Measurements from ENCODE around the gene WIPF1.
A peak's percentile ranks its signal among the peaks of the same experiment; 100 is the strongest.

Gene WIPF1

GRCh38 chr2:174595116-174595809 is 2.3 kb downstream of the WIPF1 start:
- DNase-seq = no peak

- DNase-seq = no peak
Observed at GRCh38 chr2:174594456-174594855, 3.1 kb downstream of the WIPF1 start.

DNA sequence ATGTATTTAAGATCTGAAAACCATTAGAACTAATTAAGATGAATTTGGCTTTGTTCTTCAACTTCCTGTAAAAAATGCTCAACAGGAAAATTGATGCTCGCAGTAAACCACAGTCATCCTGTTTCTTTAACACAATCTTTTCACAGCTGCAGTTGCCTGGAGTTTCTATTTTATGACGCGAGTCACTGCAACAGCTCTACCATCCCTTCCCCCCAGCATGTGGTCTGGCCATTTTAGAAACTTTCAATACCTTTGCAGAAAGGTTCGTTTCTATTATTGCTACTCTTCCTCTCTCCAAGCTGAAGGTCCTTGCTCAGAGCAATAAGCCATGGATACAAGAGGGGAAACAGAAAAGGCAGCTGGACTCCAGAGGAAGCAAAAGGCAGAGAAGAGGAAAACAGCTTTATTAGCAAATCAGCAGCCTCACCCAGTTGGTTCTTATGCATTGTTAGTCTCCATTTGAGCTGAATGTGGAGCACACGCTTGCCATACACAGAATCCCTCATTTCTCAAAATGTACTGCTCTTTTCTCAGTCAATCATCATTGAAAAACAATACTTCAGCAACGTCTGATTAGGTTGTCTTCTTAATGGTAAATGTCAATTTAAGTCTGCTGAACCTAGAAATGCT is 3.9 kb downstream of the WIPF1 start:
- DNase-seq = peak; percentile 77

GRCh38 chr2:174593041-174593440 is 4.6 kb downstream of the WIPF1 start:
- no peak for DNase-seq

DNA sequence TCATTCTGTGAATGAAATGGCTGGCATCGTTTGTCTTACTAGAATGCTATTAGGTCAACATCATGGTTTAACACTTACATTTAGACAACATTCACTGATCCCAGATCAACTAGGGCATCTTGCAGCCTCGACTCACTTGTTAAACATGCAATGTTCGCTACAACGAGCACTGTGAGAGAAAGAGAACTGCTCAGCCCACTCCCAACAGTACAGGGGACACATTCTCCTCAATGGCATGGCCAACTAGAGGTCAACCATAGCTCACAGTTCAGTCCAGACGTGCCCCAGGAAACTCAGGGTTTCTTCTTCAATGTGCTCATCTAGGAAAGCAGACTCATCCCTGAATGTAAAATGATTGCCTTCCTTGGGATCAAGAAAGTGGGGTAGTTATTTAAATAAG is 5.9 kb downstream of the WIPF1 start:
- no peak for DNase-seq

- no peak for DNase-seq
Observed at GRCh38 chr2:174590928-174591648, 6.5 kb downstream of the WIPF1 start.

DNA sequence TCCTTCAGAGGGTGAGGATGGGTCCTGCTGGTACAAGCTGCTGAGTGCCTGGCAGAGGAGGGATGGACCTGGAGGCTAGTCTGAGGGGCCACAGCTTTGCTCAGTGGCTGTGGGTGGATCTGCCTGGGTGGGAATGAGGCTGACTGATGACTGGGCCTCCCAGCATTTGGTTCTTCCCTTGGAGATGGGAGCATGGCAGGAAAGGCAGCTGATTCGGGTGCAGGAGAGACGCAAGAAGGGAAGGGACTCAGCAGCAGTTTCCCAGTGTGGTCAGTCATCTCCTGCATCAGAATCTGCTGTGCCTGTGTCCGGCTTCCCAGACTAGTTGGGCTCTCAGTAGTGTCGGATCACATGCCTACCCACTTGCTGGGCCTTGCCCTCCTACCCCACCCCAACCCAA is 7.3 kb downstream of the WIPF1 start:
- no peak for DNase-seq

DNA sequence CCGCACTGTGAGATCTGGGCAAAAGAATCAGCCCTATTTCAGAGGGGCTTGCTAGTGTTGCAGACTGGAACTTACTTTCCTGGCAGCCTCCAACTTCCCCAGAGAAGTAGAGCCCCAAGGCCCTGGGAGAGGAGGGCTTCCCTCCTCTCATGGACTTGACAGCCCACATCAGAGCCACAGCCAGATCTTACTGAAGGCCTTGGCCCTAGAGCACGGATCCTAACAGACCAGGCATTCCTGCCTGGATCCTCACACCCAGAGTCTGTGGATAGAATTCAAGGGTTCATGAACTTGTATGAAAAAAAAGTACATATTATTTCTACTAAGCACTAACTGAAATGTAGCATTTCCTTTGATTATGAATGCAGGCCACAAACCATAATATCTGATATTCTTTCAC is 8.3 kb downstream of the WIPF1 start:
- DNase-seq = no peak

DNA sequence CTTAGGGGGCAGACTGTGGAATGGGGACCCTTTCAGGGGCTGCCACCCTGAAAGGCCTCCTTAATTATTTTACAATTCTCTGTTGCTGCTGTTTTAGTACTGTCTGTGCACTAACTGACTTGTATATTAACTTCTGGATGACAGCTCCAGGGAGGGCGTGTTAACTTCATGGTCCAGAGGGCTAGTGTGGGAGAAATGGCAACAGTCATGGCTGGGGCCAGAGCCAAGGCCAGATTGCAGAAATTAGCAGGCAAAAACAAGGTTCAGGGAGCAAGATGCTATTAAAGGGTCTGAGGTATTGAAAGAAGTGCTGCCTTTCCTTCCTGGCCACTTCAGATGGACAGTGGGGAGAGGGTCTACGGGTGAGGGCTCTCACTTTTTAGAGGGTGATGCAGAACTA is 9.1 kb downstream of the WIPF1 start:
- DNase-seq = no peak

GRCh38 chr2:174587579-174587978 is 10.0 kb downstream of the WIPF1 start:
- DNase-seq = no peak

- DNase-seq = no peak
Observed at GRCh38 chr2:174586418-174587295, 10.9 kb downstream of the WIPF1 start.

GRCh38 chr2:174585657-174586252 is 11.8 kb downstream of the WIPF1 start:
- DNase-seq = no peak

- no peak for DNase-seq
Observed at GRCh38 chr2:174585146-174585545, 12.5 kb downstream of the WIPF1 start.

- DNase-seq = no peak
Observed at GRCh38 chr2:174581491-174581890, 16.1 kb downstream of the WIPF1 start.

DNA sequence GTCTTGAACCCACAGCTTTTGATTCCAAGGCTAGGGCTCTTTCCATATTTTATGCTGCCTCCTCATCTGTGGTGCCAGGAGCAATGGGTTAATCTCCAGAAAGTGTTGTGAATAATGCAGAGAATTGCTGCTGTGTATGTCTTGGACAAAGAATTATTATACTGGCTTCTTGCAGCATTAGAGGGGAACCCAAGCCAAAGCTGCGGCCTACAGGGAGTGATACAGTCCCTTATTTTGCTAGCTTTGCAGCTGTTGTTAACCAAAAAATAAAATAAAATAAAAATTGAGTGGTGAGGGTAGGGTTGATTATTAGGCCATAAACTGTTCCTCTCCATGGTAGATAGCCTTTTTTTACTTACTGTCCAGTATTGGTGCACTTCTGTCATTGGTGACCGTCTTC is 16.7 kb downstream of the WIPF1 start:
- DNase-seq = no peak

DNA sequence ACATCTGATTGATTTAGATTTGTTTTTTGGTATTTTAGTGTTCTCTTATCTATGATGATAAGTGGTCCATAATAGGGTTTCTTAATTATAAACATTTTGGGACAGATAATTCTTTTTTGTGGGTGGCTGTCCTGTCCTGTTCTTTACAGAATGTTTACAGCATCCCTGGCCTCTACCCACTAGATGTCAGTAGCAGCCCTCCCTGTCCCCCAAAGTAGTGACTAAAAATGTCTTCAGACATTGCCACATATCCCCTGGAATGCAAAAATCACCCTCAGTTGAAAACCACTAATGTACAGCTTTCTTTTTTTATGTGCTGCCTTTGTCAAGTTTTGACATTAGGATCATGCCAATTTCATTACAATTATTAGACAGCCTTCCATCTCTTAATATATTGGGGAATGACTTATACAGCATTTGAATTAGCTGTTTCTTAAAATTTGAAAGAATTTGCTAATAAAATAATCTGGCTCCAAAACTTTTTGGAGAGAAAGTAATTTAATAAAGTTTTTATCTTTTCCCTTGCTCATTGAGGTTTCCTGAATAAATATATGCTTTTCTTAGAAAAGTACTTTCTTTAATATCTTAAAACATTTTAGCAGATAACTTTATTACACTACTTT is 19.5 kb downstream of the WIPF1 start:
- peak; percentile 56 for DNase-seq

- no peak for DNase-seq
Observed at GRCh38 chr2:174575124-174575776, 22.4 kb downstream of the WIPF1 start.

DNA sequence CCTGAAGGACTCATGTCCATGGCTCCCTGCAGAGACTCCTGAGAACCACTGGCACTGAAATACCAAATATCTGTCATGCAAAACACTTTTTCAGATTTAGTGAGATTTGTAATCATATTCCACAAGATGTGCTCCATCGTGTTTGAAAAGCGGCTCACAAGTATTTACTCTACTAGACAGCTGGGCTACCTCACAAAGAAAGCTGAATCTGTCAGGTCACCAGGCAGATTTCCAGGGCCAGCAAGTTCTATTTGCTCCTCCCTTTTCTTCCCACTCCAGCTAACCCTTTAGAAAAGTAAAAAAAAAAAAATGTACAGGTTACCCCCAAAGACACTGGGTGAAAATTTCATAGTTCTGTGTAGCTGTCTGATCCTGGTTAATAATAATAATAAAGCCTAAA is 22.9 kb downstream of the WIPF1 start:
- DNase-seq = no peak

DNA sequence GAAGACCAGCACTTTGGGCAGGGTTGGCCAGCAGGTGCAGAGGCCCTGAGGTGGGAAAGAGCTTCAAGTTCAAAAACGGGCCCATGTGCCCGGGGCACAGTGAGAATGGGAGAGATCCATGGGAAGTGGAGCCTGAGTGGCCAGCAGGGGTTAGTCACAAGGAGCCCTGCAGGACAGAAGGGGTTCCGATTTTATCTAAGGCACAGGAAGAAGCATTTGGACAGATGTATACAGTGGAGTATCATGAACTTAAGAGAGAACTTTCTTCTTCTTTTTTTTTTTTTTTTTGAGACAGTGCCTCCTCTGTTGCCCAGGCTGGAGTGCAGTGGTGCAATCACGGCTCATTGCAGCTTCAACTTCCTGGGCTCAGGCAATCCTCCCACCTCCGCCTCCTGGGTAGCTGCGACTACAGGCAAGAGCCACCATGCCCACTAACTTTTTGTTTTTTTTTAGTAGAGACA is 24.0 kb downstream of the WIPF1 start:
- peak; percentile 53 for DNase-seq

- peak; percentile 38 for DNase-seq
Observed at GRCh38 chr2:174572556-174572955, 25.0 kb downstream of the WIPF1 start.

DNA sequence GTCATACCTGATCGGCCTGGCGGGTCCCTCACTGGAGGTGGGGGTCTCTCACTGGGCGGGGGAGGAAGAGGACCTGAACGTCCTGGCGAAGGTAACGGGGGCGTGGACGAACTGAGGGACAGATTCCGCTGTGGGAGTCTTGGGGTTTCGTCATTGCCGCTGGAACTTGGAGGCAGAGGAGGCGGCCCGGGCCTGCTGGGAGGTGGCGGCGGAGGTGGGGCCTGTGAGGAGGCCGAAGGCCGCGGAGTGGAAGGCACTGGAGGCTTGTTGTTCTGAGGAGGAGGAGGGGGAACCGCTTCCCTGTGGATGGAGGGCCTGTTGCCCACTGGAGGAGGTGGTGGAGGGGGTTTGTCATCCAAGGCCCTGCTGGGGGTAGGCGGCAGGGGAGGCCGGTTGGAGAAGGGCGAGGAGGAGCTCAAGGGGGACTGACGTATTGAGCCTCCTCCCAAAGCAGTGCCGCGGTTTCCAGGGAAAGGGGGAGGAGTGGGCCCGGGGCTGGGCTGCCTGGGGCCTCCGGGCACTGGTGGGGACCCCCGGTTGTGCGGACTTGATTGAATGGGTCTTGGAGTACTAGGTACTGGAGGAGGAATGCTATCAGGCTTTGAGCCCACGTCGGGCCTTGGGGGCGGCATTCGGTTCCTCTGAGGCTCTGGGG is 25.8 kb downstream of the WIPF1 start:
- DNase-seq = no peak
